Testis (tissue), 3 donors: ENCODE results near the gene ACTA2. TPM values are rescaled to one million over a fixed set of nuclear protein-coding genes. Genes with fewer than 3 reads are reported as not detected.
A peak's percentile ranks its signal among the peaks of the same experiment; 100 is the strongest.

Source experiments
- DNase-seq: peaks from one replicate; pipeline ENCODE4 v3.0.0-alpha.2; 2019
- H3K27ac ChIP-seq, 2 donors: fragments of 200-600 bp; sonication (generic); one replicate each; pipeline ENCODE4 v1.5.1; 2019
- H3K27me3 ChIP-seq: fragments of 200-600 bp; sonication (generic); one replicate; pipeline ENCODE4 v1.5.1; 2019
- H3K36me3 ChIP-seq: fragments of 200-600 bp; sonication (generic); one replicate; pipeline ENCODE4 v1.5.1; 2017; ENCODE audit warnings: low read depth; ENCODE audit errors: missing control alignments
- H3K4me1 ChIP-seq: fragments of 200-600 bp; sonication (generic); one replicate; pipeline ENCODE4 v1.5.1; 2019
- H3K4me3 ChIP-seq, 2 donors: fragments of 200-600 bp; sonication (generic); one replicate each; pipeline ENCODE4 v1.5.1; 2017 to 2019
- H3K9me3 ChIP-seq: fragments of 200-600 bp; sonication (generic); one replicate; pipeline ENCODE4 v1.5.1; 2017
- CTCF ChIP-seq, 3 experiments: fragments of 450-650 bp in 2 of 3; fragments of 200-600 bp in 1 of 3; sonication (generic) in 1 of 3; IDR thresholded peaks; one replicate each; pipeline ENCODE4 v1.5.1; 2016 to 2019; ENCODE audit warnings: antibody characterized with exemption in 3 of 3, mild to moderate bottlenecking in 2 of 3, moderate library complexity in 1 of 3
- POLR2A ChIP-seq: fragments of 450-650 bp; IDR thresholded peaks from one replicate; pipeline ENCODE4 v1.6.1; 2017; ENCODE audit warnings: antibody characterized with exemption, mild to moderate bottlenecking, moderate library complexity
- WGBS, 2 donors: methylation state at CpG; one replicate each; pipeline ENCODE4 v1.1.5; 2018; 5-methylcytosine and 5-hydroxymethylcytosine counted together
- intact Hi-C: fragments of 100-400 bp; cut with DNase I; formaldehyde crosslinking; loops from one replicate; pipeline ENCODE4 v1.15.1; 2023; ENCODE audit warnings: low total_unique reads
- polyA plus RNA-seq: library from polyadenylated mRNA; stranded (reverse); fragments of 350-450 nt; fragmentation: Illumina TruSeq; extraction: RNeasy Lipid Tissue Mini Kit (QIAGEN cat#74804); gene quantifications from one replicate; pipeline ENCODE4 v1.2.3, GENCODE V29; 2014; ENCODE audit warnings: low read depth, low replicate concordance; ENCODE audit not compliant: insufficient read depth
- total RNA-seq, 2 donors: library from RNA; depleted of rRNA; stranded (reverse); fragments of >200 nt; gene quantifications; one replicate each; pipeline ENCODE4 v1.2.3, GENCODE V29; 2016

The ACTA2 gene
- total and polyA plus RNA-seq, 3 donors from 2014 or later: 398 to 939 (median 527) TPM

GRCh38 chr10:88926566-88927415 is 25.8 kb downstream of the ACTA2 start:
- intact Hi-C loops: no loop called here
- Histone ChIP-seq H3K27me3 (no peaks in the 10 kb centered on the region), H3K36me3 (no peaks in the 10 kb centered on the region), H3K27ac (peak overlapping the region in 1 of 2 donors; percentile 47), H3K4me3 (no peak overlapping the region), H3K9me3 (no peaks in the 10 kb centered on the region), H3K4me1 (no peaks in the 10 kb centered on the region)
- 47 to 51% methylated on average over 6 of the region's 6 CpGs for WGBS, 2 donors
- TF ChIP-seq CTCF (IDR thresholded peaks at IDR 0.05) (no peak), POLR2A (no peak)
- no peak for DNase-seq

- no peak overlapping the region for H3K4me3 ChIP-seq
- intact Hi-C loops: no loop called here
- no peak overlapping the region for H3K27ac ChIP-seq
- no peaks in the 10 kb centered on the region for H3K27me3 ChIP-seq
- DNase-seq: no peak
- H3K9me3 ChIP-seq: no peaks in the 10 kb centered on the region
- no peak for TF ChIP-seq CTCF (IDR thresholded peaks at IDR 0.05)
- no peak for TF ChIP-seq POLR2A
- H3K36me3 ChIP-seq: no peaks in the 10 kb centered on the region
- H3K4me1 ChIP-seq: no peaks in the 10 kb centered on the region
These were observed 29.1 kb downstream of the ACTA2 start for GRCh38 chr10:88923520-88923919.

- H3K27ac ChIP-seq: no peak overlapping the region
- no peak for TF ChIP-seq CTCF (IDR thresholded peaks at IDR 0.05)
- no peak for TF ChIP-seq POLR2A
- H3K27me3 ChIP-seq: no peaks in the 10 kb centered on the region
- intact Hi-C loops: no loop called here
- no peaks in the 10 kb centered on the region for H3K4me1 ChIP-seq
- no peak overlapping the region for H3K4me3 ChIP-seq
- DNase-seq: no peak
- 71 to 80% methylated on average over 2 of the region's 2 CpGs for WGBS, 2 donors
- no peaks in the 10 kb centered on the region for H3K36me3 ChIP-seq
- H3K9me3 ChIP-seq: no peaks in the 10 kb centered on the region
These were observed 30.5 kb downstream of the ACTA2 start for GRCh38 chr10:88922041-88922440.

- intact Hi-C loops: no loop called here
- H3K4me1 ChIP-seq: no peaks in the 10 kb centered on the region
- no peak for TF ChIP-seq CTCF (IDR thresholded peaks at IDR 0.05)
- TF ChIP-seq POLR2A: no peak
- WGBS, 2 donors: 48 to 67% methylated on average over 3 of the region's 3 CpGs
- H3K9me3 ChIP-seq: no peaks in the 10 kb centered on the region
- no peaks in the 10 kb centered on the region for H3K27me3 ChIP-seq
- H3K36me3 ChIP-seq: no peaks in the 10 kb centered on the region
- DNase-seq: no peak
- no peak overlapping the region for H3K27ac ChIP-seq
- no peak overlapping the region for H3K4me3 ChIP-seq
These were observed 31.5 kb downstream of the ACTA2 start for GRCh38 chr10:88920986-88921593.
